Thyroid gland (tissue), 4 donors: Measurements from ENCODE around the gene PRSS50. TPM values are rescaled to one million over a fixed set of nuclear protein-coding genes. Genes with fewer than 3 reads are reported as not detected.

ENCODE experiments used
- DNase-seq, 2 donors: peaks; one replicate each; pipeline ENCODE4 v3.0.0-alpha.2; 2019
- H3K27ac ChIP-seq, 3 donors: fragments of 200-600 bp; sonication (generic); 1 replicate in 2 of 3; 2 replicates in 1 of 3; pipeline ENCODE4 v1.5.1; 2016 to 2019; ENCODE audit warnings: mild to moderate bottlenecking in 1 of 3, moderate library complexity in 1 of 3
- H3K27me3 ChIP-seq: fragments of 200-600 bp; sonication (generic); one replicate; pipeline ENCODE4 v1.5.1; 2019
- H3K36me3 ChIP-seq, 2 donors: fragments of 200-600 bp; sonication (generic); one replicate each; pipeline ENCODE4 v1.5.1; 2016 to 2019
- H3K4me1 ChIP-seq, 2 donors: fragments of 200-600 bp; sonication (generic); one replicate each; pipeline ENCODE4 v1.5.1; 2017 to 2019
- H3K4me3 ChIP-seq, 3 donors: fragments of 200-600 bp; sonication (generic); replicated peaks in 1 of 3; 1 replicate in 2 of 3; 2 replicates in 1 of 3; pipeline ENCODE4 v1.5.1; 2016; ENCODE audit warnings: mild to moderate bottlenecking in 1 of 3
- H3K9me3 ChIP-seq: fragments of 200-600 bp; sonication (generic); one replicate; pipeline ENCODE4 v1.5.1; 2017
- POLR2A ChIP-seq, 2 donors: fragments of 450-650 bp; IDR thresholded peaks; one replicate each; pipeline ENCODE4 v1.6.1; 2017; ENCODE audit warnings: antibody characterized with exemption in 2 of 2, mild to moderate bottlenecking in 2 of 2, moderate library complexity in 1 of 2
- WGBS, 2 donors: methylation state at CpG; one replicate each; pipeline ENCODE4 v1.1.5; 2017; 5-methylcytosine and 5-hydroxymethylcytosine counted together
- intact Hi-C: fragments of 100-400 bp; cut with DNase I; formaldehyde crosslinking; loops from one replicate; pipeline ENCODE4 v1.15.1; 2023
- total RNA-seq, 4 donors: library from RNA; depleted of rRNA; stranded (reverse); fragments of >200 nt; gene quantifications; one replicate each; pipeline ENCODE4 v1.2.3, GENCODE V29; 2016
- TF ChIP-seq, protein P1 (sequence below), 6 experiments: fragments of 200-600 bp in 3 of 6; fragments of 450-650 bp in 3 of 6; sonication (generic) in 3 of 6; IDR thresholded peaks; one replicate each; pipeline ENCODE4 v1.5.1; 2016 to 2019; ENCODE audit warnings: antibody characterized with exemption in 6 of 6, mild to moderate bottlenecking in 2 of 6, inconsistent platforms in 1 of 6, moderate library complexity in 1 of 6

PRSS50 gene
- total RNA-seq, 4 donors from 2014 or later, result 1.7 to 6.0 (median 3.6) TPM

DNA sequence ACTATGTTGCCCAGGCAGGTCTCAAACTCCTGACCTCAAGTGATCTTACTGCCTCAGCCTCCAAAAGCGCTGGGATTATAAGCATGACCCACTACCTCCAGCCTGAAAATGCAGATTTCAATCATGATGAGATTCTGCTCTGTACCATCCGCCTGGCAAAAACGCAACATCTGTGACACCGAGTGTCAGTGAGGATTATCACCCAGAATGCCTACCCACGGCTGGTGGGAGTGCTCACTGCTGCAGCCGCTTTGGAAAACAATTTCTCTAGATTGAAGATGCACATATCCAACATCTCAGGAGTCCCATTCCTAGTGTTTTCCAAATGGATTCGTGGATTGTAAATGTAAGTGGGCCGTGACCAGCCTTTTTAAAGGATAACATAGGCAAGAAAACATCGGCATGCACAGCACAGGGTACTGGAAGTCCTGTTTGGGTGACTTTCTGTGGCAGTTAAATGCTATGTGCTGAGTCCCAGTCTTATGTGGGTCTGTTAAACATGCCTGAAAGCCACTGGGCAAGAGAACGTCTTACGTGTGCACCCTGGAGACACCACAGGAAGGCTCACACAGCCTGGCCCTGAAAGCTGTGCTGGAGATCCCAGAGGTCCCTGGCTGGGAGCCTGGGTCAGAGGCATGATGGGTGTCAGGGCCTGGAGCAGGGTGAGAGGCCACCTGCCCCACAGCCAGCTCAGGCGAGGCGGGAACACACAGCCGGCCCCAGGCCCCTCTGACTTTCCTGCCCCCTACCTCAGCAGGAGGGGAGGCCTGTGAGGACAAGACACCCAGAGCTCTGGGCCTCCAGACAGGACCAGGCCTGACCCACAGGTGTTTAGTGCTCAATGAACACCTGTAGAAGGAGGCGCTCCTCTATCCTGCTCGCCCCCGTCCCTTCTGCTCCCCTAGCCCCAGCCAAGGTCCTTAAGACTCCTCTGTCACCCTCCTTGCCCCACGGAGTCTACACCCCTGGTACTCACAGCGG lies 918 bp downstream of the PRSS50 start:
- Histone ChIP-seq H3K4me3 (no peak overlapping the region), H3K4me1 (no peaks in the 10 kb centered on the region), H3K27ac (no peak overlapping the region), H3K27me3 (no peaks in the 10 kb centered on the region), H3K36me3 (no peaks in the 10 kb centered on the region), H3K9me3 (no peaks in the 10 kb centered on the region)
- TF ChIP-seq, protein P1, sequence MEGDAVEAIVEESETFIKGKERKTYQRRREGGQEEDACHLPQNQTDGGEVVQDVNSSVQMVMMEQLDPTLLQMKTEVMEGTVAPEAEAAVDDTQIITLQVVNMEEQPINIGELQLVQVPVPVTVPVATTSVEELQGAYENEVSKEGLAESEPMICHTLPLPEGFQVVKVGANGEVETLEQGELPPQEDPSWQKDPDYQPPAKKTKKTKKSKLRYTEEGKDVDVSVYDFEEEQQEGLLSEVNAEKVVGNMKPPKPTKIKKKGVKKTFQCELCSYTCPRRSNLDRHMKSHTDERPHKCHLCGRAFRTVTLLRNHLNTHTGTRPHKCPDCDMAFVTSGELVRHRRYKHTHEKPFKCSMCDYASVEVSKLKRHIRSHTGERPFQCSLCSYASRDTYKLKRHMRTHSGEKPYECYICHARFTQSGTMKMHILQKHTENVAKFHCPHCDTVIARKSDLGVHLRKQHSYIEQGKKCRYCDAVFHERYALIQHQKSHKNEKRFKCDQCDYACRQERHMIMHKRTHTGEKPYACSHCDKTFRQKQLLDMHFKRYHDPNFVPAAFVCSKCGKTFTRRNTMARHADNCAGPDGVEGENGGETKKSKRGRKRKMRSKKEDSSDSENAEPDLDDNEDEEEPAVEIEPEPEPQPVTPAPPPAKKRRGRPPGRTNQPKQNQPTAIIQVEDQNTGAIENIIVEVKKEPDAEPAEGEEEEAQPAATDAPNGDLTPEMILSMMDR (IDR thresholded peaks at IDR 0.05), result no peak
- no peak for TF ChIP-seq POLR2A (IDR thresholded peaks at IDR 0.05)
- 90 to 91% methylated on average over 19 of the region's 19 CpGs for WGBS, 2 donors
- intact Hi-C loops, result no loop called here
- DNase-seq, result no peak

DNA sequence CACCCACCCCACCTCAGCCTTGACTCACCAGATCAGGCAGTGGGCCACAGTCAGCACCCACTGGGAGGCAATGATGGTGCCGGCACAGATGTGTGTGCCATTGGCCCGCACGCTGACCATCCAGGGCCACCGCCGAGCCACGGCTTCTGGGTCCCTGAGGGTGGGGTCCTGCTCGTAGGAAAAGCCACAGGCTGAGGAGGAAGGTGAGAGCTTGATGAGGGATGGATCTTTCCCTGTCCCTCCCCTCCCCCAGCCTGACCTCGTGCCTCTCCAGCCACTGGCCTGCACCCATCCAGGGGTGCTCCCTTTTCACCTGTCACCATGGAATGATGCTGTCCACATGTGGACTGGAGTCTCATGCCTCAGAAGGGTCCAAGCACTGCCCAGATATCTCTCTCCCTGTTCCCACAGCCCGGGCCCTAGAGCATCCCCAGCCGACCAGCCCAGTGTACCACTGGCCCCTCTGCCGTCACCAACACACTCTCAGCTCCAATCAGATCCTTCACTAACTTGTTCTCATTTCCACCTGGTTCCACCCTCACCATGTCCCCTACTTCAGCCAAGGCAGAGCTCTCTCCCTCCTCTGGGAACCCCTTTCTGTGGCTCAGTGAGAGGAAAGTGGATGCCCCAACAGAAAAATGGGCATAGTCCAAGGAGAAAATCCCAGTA lies 2.0 kb downstream of the PRSS50 start:
- Histone ChIP-seq H3K9me3 (no peaks in the 10 kb centered on the region), H3K4me3 (no peak overlapping the region), H3K27me3 (no peaks in the 10 kb centered on the region), H3K27ac (no peak overlapping the region), H3K36me3 (no peaks in the 10 kb centered on the region), H3K4me1 (no peaks in the 10 kb centered on the region)
- 93% methylated on average over 11 of the region's 11 CpGs for whole genome bisulfite sequencing, 2 donors
- TF ChIP-seq, protein P1 (IDR thresholded peaks at IDR 0.05), result no peak
- TF ChIP-seq POLR2A (IDR thresholded peaks at IDR 0.05), result no peak
- intact Hi-C loops, result no loop called here
- no peak for DNase-seq

DNA sequence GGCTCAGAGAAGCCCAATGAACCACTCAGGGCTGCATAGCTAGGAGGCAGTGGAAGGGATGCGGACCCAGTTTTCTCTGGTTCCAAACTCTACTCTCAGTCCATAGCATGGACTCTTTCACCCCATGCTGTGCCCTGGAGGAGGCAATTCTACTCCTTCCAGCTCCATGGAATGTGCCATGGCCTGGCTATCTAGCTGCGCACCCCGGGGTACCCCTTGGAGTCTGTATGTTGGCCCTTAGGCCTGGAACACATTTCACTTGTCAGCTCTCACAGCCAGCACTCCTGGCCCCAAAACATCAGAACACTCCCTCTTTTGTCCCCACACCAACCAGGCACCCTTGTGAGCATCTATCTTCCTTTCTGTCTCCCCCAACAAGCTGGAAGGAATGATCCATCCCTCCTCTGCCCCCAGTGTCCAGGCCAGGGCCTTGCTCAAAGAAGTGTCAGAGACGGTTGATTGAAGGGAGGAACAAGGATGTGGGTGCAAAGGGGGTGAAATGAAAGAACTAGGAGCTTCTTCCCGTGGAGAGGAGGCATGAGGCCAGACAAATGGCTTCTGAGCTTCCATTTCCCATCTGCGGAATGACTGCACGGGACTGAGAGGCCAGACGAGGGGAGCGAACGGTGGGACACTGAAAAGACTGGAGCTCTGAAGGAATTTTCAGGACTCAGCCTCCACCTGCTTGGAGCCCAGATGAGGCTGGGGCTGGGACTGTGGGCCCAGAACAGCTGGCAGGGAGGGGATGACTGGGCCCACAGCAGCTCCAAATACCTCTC lies 2.8 kb downstream of the PRSS50 start:
- TF ChIP-seq, protein P1 (IDR thresholded peaks at IDR 0.05), result no peak
- TF ChIP-seq POLR2A (IDR thresholded peaks at IDR 0.05), result no peak
- no peaks in the 10 kb centered on the region for H3K4me1 ChIP-seq
- H3K36me3 ChIP-seq, result no peaks in the 10 kb centered on the region
- WGBS, 2 donors, result 88 to 94% methylated on average over 10 of the region's 10 CpGs
- no peak for DNase-seq
- H3K27ac ChIP-seq, result no peak overlapping the region
- no peaks in the 10 kb centered on the region for H3K9me3 ChIP-seq
- intact Hi-C loops, result no loop called here
- H3K4me3 ChIP-seq, result no peak overlapping the region
- H3K27me3 ChIP-seq, result no peaks in the 10 kb centered on the region

DNA sequence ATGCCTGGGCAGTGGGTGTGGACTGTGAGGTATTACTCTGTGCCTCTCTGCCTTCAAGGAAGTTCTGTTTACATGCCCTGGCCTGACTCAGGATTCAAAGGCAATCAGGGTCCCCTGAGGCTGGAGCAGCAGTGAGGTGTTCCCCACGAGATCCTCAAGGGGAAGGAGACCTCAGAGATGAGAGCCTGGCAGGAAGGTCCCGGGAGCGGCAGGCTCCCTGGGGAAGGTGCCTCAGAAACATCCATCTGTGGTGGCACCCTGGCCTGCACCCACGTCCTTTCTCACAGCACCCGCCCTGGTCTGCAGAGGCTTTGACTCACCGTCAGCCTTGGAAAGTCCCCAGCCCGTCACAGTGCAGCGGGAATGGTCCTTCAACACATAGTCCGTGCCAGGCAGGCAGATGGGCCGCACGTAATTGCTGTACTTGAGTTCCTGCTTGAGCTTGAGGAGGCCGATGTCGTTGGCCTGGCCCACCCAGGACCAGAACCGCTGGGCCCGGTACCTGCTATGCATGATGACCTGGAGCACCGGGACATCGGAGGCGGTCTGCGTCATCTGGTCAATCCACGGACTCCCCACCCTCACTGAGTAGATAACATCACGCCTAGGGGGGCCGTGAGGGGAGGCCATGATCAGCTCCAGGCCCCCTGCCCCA lies 3.6 kb downstream of the PRSS50 start:
- intact Hi-C loops, result no loop called here
- peak; percentile 50 to 51 for DNase-seq

More for the DNA sequence above, 3.6 kb downstream of the PRSS50 start:
- Histone ChIP-seq H3K36me3 (no peaks in the 10 kb centered on the region), H3K27me3 (no peaks in the 10 kb centered on the region), H3K27ac (no peak overlapping the region), H3K9me3 (no peaks in the 10 kb centered on the region), H3K4me3 (no peak overlapping the region), H3K4me1 (no peaks in the 10 kb centered on the region)
- 80 to 88% methylated on average over 13 to 15 of the region's 22 CpGs for WGBS, 2 donors
- TF ChIP-seq, protein P1 (IDR thresholded peaks at IDR 0.05), result no peak
- TF ChIP-seq POLR2A (IDR thresholded peaks at IDR 0.05), result no peak
